DMS153 treated with DMSO at 0.1 percent for 48 hours (cell line): ENCODE results near the gene CCIN.
"Not testable (repeated sequence)": the region's sequence is repeated elsewhere in the genome, so short reads cannot be mapped to it uniquely, and the experiment has no call there.

Experiments used
- DNase-seq: peaks from one replicate; lab custom pipeline; 2025; ENCODE audit not compliant: unreplicated experiment; lab: John Stamatoyannopoulos, UW

Gene CCIN

GRCh38 chr9:36158122-36158521 lies 11.1 kb upstream of the CCIN start:
- DNase-seq: no peak

GRCh38 chr9:36158917-36159316 lies 10.3 kb upstream of the CCIN start:
- DNase-seq: no peak

GRCh38 chr9:36159509-36159908 lies 9.7 kb upstream of the CCIN start:
- DNase-seq: not testable (repeated sequence)

- DNase-seq: not testable (repeated sequence)
Observed at GRCh38 chr9:36160126-36160525, 9.1 kb upstream of the CCIN start.

- no peak for DNase-seq
Observed at GRCh38 chr9:36161187-36161586, 8.0 kb upstream of the CCIN start.

- no peak for DNase-seq
Observed at GRCh38 chr9:36162211-36162738, 6.9 kb upstream of the CCIN start.

- DNase-seq: no peak
Observed at GRCh38 chr9:36163049-36163785, 6.0 kb upstream of the CCIN start.

GRCh38 chr9:36163786-36164170 lies 5.4 kb upstream of the CCIN start:
- DNase-seq: no peak

GRCh38 chr9:36164372-36164771 lies 4.8 kb upstream of the CCIN start:
- DNase-seq: no peak

GRCh38 chr9:36164989-36165388 lies 4.2 kb upstream of the CCIN start:
- DNase-seq: no peak

- DNase-seq: no peak
Observed at GRCh38 chr9:36165826-36166167, 3.4 kb upstream of the CCIN start.

- DNase-seq: peak; percentile 26
Observed at GRCh38 chr9:36166168-36166927, 2.8 kb upstream of the CCIN start.

- no peak for DNase-seq
Observed at GRCh38 chr9:36169708-36170107, 520 bp downstream of the CCIN start.

- DNase-seq: no peak
Observed at GRCh38 chr9:36170531-36170930, 1.3 kb downstream of the CCIN start.

- DNase-seq: no peak
Observed at GRCh38 chr9:36173861-36174260, 4.7 kb downstream of the CCIN start.

GRCh38 chr9:36174271-36174670 lies 5.1 kb downstream of the CCIN start:
- no peak for DNase-seq

- no peak for DNase-seq
Observed at GRCh38 chr9:36174731-36175130, 5.5 kb downstream of the CCIN start.

GRCh38 chr9:36175209-36175608 lies 6.0 kb downstream of the CCIN start:
- DNase-seq: not testable (repeated sequence)

GRCh38 chr9:36176496-36176895 lies 7.3 kb downstream of the CCIN start:
- not testable (repeated sequence) for DNase-seq

- no peak for DNase-seq
Observed at GRCh38 chr9:36177571-36177970, 8.4 kb downstream of the CCIN start.

GRCh38 chr9:36180243-36180642 lies 11.1 kb downstream of the CCIN start:
- not testable (repeated sequence) for DNase-seq

- no peak for DNase-seq
Observed at GRCh38 chr9:36187414-36187813, 18.2 kb downstream of the CCIN start.
